ENCODE data around the gene AP3D1.
"Not testable (repeated sequence)": the region's sequence is repeated elsewhere in the genome, so short reads cannot be mapped to it uniquely, and the experiment has no call there.

Gene AP3D1

GRCh38 chr19:2129022-2129421 is 22.3 kb downstream of the AP3D1 start:
- no peak for DNase-seq (ENCODE audit: low spot score)
- TF ChIP-seq CTCF (IDR thresholded peaks at IDR 0.05; ENCODE audit: borderline replicate concordance, control extremely low read depth, extremely low read depth, insufficient read depth, missing control alignments) = no peak
- in situ Hi-C loops (cut with MboI; ENCODE audit: low sequenced_read_pairs, unreplicated experiment) = no loop called here

- in situ Hi-C loops (cut with MboI; ENCODE audit: low sequenced_read_pairs, unreplicated experiment); DNase-seq (ENCODE audit: low spot score): not testable (repeated sequence)
Measured at GRCh38 chr19:2128252-2128651, 23.1 kb downstream of the AP3D1 start.

- no peak for TF ChIP-seq CTCF (IDR thresholded peaks at IDR 0.05; ENCODE audit: borderline replicate concordance, control extremely low read depth, extremely low read depth, insufficient read depth, missing control alignments)
- DNase-seq (ENCODE audit: low spot score) = no peak
- in situ Hi-C loops (cut with MboI; ENCODE audit: low sequenced_read_pairs, unreplicated experiment) = no loop called here
Measured at GRCh38 chr19:2127758-2128157, 23.6 kb downstream of the AP3D1 start.

- in situ Hi-C loops (cut with MboI; ENCODE audit: low sequenced_read_pairs, unreplicated experiment) = no loop called here
- no peak for TF ChIP-seq CTCF (IDR thresholded peaks at IDR 0.05; ENCODE audit: borderline replicate concordance, control extremely low read depth, extremely low read depth, insufficient read depth, missing control alignments)
- DNase-seq (ENCODE audit: low spot score) = no peak
Measured at GRCh38 chr19:2126879-2127518, 24.4 kb downstream of the AP3D1 start.

- in situ Hi-C loops (cut with MboI; ENCODE audit: low sequenced_read_pairs, unreplicated experiment) = no loop called here
- TF ChIP-seq CTCF (IDR thresholded peaks at IDR 0.05; ENCODE audit: borderline replicate concordance, control extremely low read depth, extremely low read depth, insufficient read depth, missing control alignments) = no peak
- DNase-seq (ENCODE audit: low spot score) = no peak
Measured at GRCh38 chr19:2123682-2124387, 27.5 kb downstream of the AP3D1 start.

- TF ChIP-seq CTCF (IDR thresholded peaks at IDR 0.05; ENCODE audit: borderline replicate concordance, control extremely low read depth, extremely low read depth, insufficient read depth, missing control alignments) = no peak
- DNase-seq (ENCODE audit: low spot score) = no peak
- in situ Hi-C loops (cut with MboI; ENCODE audit: low sequenced_read_pairs, unreplicated experiment) = no loop called here
Measured at GRCh38 chr19:2122982-2123381, 28.4 kb downstream of the AP3D1 start.

GRCh38 chr19:2122251-2122650 is 29.1 kb downstream of the AP3D1 start:
- no peak for DNase-seq (ENCODE audit: low spot score)
- TF ChIP-seq CTCF (IDR thresholded peaks at IDR 0.05; ENCODE audit: borderline replicate concordance, control extremely low read depth, extremely low read depth, insufficient read depth, missing control alignments) = no peak
- in situ Hi-C loops (cut with MboI; ENCODE audit: low sequenced_read_pairs, unreplicated experiment) = no loop called here

Measured in GM13976 (cell line).